K562 (cell line): ENCODE data around the gene TCEA3. TPM values are rescaled to one million over a fixed set of nuclear protein-coding genes. Genes with fewer than 3 reads are reported as not detected.

Experiments used
- CEBPG ChIP-seq, 3 experiments: fragments of 200-800 bp in 1 of 3; sonication (Bioruptor generic) in 1 of 3; sonication (generic) in 1 of 3; formaldehyde crosslinking in 1 of 3; IDR thresholded peaks in 2 of 3; conservative IDR thresholded peaks in 1 of 3; 2 replicates each; pipeline versions ENCODE4 v1.6.1 to v1.8.0; 2016 to 2022; ENCODE audit warnings: missing compliant biosample characterization in 2 of 3, missing genetic modification characterization in 2 of 3, mild to moderate bottlenecking in 1 of 3, missing genetic modification reagents in 1 of 3
- CTCFL ChIP-seq: IDR thresholded peaks from 2 replicates; pipeline ENCODE4 v1.6.1; 2011; ENCODE audit warnings: borderline replicate concordance, low read depth, mild to moderate bottlenecking, moderate library complexity, low read length; ENCODE audit not compliant: insufficient read depth, poor library complexity, severe bottlenecking
- ESRRB ChIP-seq: fragments of 250-450 bp; sonication (Bioruptor Pico); IDR thresholded peaks from 2 replicates; pipeline ENCODE4 v1.5.0; 2020; ENCODE audit warnings: mild to moderate bottlenecking, moderate library complexity, borderline replicate concordance
- GTF2F1 ChIP-seq: IDR thresholded peaks from 2 replicates; pipeline ENCODE4 v1.6.1; 2011; ENCODE audit warnings: low read depth, low read length, improper control_type of control experiment
- HCFC1 ChIP-seq: IDR thresholded peaks from 2 replicates; pipeline ENCODE4 v1.6.1; 2012; ENCODE audit warnings: low read depth, low read length, improper control_type of control experiment
- KAT2B ChIP-seq: IDR thresholded peaks from one replicate; pipeline ENCODE4 v1.6.1; 2012; ENCODE audit warnings: low read depth, mild to moderate bottlenecking, control low read depth, inconsistent platforms, low read length, moderate library complexity
- MAX ChIP-seq: sonication (generic); formaldehyde crosslinking; IDR thresholded peaks from 2 replicates; pipeline ENCODE4 v1.9.0; 2022; ENCODE audit warnings: mild to moderate bottlenecking, missing genetic modification reagents
- NUFIP1 ChIP-seq: fragments of 450-650 bp; IDR thresholded peaks from 2 replicates; pipeline ENCODE4 v1.6.1; 2018; ENCODE audit not compliant: partially characterized antibody
- PATZ1 ChIP-seq: fragments of 250-450 bp; sonication (Bioruptor Pico); IDR thresholded peaks from 2 replicates; pipeline ENCODE4 v1.5.0; 2020; ENCODE audit warnings: mild to moderate bottlenecking, borderline replicate concordance
- REST ChIP-seq, 2 experiments: fragments of 450-650 bp; formaldehyde crosslinking in 1 of 2; IDR thresholded peaks; 2 replicates each; pipeline versions ENCODE4 v1.4.0 to v1.6.1; 2014 to 2020; ENCODE audit warnings: mild to moderate bottlenecking in 2 of 2, borderline replicate concordance in 1 of 2, low read depth in 1 of 2
- RUNX1 ChIP-seq: sonication (generic); IDR thresholded peaks from 2 replicates; pipeline ENCODE4 v1.6.1; 2016; ENCODE audit warnings: antibody characterized with exemption, low read depth
- SOX6 ChIP-seq: fragments of 450-650 bp; IDR thresholded peaks from 2 replicates; pipeline ENCODE4 v1.6.1; 2014; ENCODE audit warnings: mild to moderate bottlenecking
- SRF ChIP-seq, 2 experiments: fragments of 250-450, 450-650 bp in 1 of 2; sonication (Bioruptor Pico) in 1 of 2; sonication (generic) in 1 of 2; formaldehyde crosslinking; IDR thresholded peaks; 2 replicates each; pipeline versions ENCODE4 v1.5.0 to v1.5.1; 2020 to 2022; ENCODE audit warnings: mild to moderate bottlenecking in 1 of 2, missing genetic modification reagents in 1 of 2
- polyA plus RNA-seq, 8 experiments: library from polyadenylated mRNA; depleted of rRNA in 4 of 8; stranded (reverse) in 5 of 8; unstranded in 3 of 8; fragments of >200 nt; fragmentation: Nextera tagmentation in 2 of 8; fragmentation: Illumina TruSeq in 1 of 8; extraction: Ambion mirVana in 2 of 8; extraction: Trizol in 1 of 8; gene quantifications; 2 replicates each; pipeline versions ENCODE4 v1.2.1 to v1.2.3, GENCODE V29; 2011 to 2014; ENCODE audit warnings: inconsistent platforms in 1 of 8, missing spikeins in 1 of 8
- total RNA-seq, 7 experiments: library from RNA; depleted of rRNA in 6 of 7; stranded (reverse); fragments of >200 nt in 6 of 7; fragmentation: Illumina TruSeq in 2 of 7; extraction: Trizol in 2 of 7; gene quantifications; 2 replicates each; pipeline versions ENCODE4 v1.2.1 to v1.2.3, GENCODE V29; 2011 to 2021; ENCODE audit warnings: low replicate concordance in 1 of 7

Gene TCEA3
- total and polyA plus RNA-seq, 9 of the 15 experiments (the other 6 are each of a cell fraction or from before 2014, with no cell fraction given), result 0.03 to 0.55 (median 0.36) TPM

- no peak for TF ChIP-seq ESRRB (CRISPR knock-in tag)
- TF ChIP-seq SRF (CRISPR knock-in tag; IDR thresholded peaks at IDR 0.05), result peak in 1 of 2 experiments; percentile 12; a peak in 1 of 4 replicates
- TF ChIP-seq REST (IDR thresholded peaks at IDR 0.05; ENCODE audit: borderline replicate concordance), result peak; percentile 90
- TF ChIP-seq REST (CRISPR knock-in tag; IDR thresholded peaks at IDR 0.05; ENCODE audit: low read depth), result no peak
- peak; percentile 57 for TF ChIP-seq HCFC1
- no peak for TF ChIP-seq PATZ1 (CRISPR knock-in tag)
- no peak for TF ChIP-seq CEBPG (CRISPR knock-in tag; IDR thresholded peaks at IDR 0.05)
- TF ChIP-seq CEBPG (tag; conservative IDR thresholded peaks at IDR 0.05 in 1 of 2, IDR thresholded peaks at IDR 0.05 in 1 of 2), result no peak
- TF ChIP-seq CTCFL, result no peak
- TF ChIP-seq KAT2B, result no peak
- peak; percentile 61 for TF ChIP-seq SOX6
- no peak for TF ChIP-seq RUNX1
- peak; percentile 52; the same call in 1 of the 2 replicates for TF ChIP-seq GTF2F1
- no peak for TF ChIP-seq NUFIP1
- peak; percentile 57 for TF ChIP-seq MAX (CRISPR knock-in tag)
Measured at GRCh38 chr1:23403735-23404486, 20.6 kb downstream of the TCEA3 start (continued).
